Smooth muscle cell (in vitro differentiated cells): ENCODE measurements around the gene AR. TPM values are rescaled to one million over a fixed set of nuclear protein-coding genes. Genes with fewer than 3 reads are reported as not detected.

Experiments
- DNase-seq: peaks from one replicate; lab custom pipeline; 2025; ENCODE audit not compliant: unreplicated experiment; lab: John Stamatoyannopoulos, UW
- H2AFZ ChIP-seq: fragments of 200-600 bp; sonication (generic); 2 replicates; pipeline ENCODE4 v1.6.0; 2016; ENCODE audit warnings: antibody characterized with exemption, low read depth, mild to moderate bottlenecking
- H3F3A ChIP-seq: fragments of 200-600 bp; sonication (generic); 2 replicates; pipeline ENCODE4 v1.6.0; 2017; ENCODE audit warnings: antibody characterized with exemption, low read depth
- H3K27ac ChIP-seq: fragments of 200-600 bp; sonication (generic); 2 replicates; pipeline ENCODE4 v1.5.1; 2016; ENCODE audit warnings: low read depth, mild to moderate bottlenecking
- H3K27me3 ChIP-seq: fragments of 200-600 bp; sonication (generic); 2 replicates; pipeline ENCODE4 v1.6.1; 2016; ENCODE audit warnings: low read depth, mild to moderate bottlenecking
- H3K36me3 ChIP-seq: fragments of 200-600 bp; sonication (generic); 2 replicates; pipeline ENCODE4 v1.5.1; 2016; ENCODE audit warnings: low read depth
- H3K4me1 ChIP-seq: fragments of 200-600 bp; sonication (generic); 2 replicates; pipeline ENCODE4 v1.5.1; 2016; ENCODE audit warnings: low read depth
- H3K4me2 ChIP-seq: fragments of 200-600 bp; sonication (generic); 2 replicates; pipeline ENCODE4 v1.6.0; 2016; ENCODE audit warnings: mild to moderate bottlenecking
- H3K4me3 ChIP-seq: fragments of 200-600 bp; sonication (generic); 2 replicates; pipeline ENCODE4 v1.5.1; 2016; ENCODE audit warnings: mild to moderate bottlenecking
- H3K79me2 ChIP-seq: fragments of 200-600 bp; sonication (generic); 2 replicates; pipeline ENCODE4 v1.6.0; 2016; ENCODE audit warnings: low read depth, mild to moderate bottlenecking
- H3K9ac ChIP-seq: fragments of 200-600 bp; sonication (generic); 2 replicates; pipeline ENCODE4 v1.6.0; 2016; ENCODE audit warnings: low read depth
- H3K9me3 ChIP-seq: fragments of 200-600 bp; sonication (generic); replicated peaks from 2 replicates; pipeline ENCODE4 v1.5.1; 2016; ENCODE audit warnings: low read depth
- H4K20me1 ChIP-seq: fragments of 200-600 bp; sonication (generic); 2 replicates; pipeline ENCODE4 v1.6.0; 2016; ENCODE audit warnings: low read depth
- CTCF ChIP-seq: fragments of 200-600 bp; sonication (generic); IDR thresholded peaks from 2 replicates; pipeline ENCODE4 v1.5.1; 2017; ENCODE audit warnings: borderline replicate concordance, mild to moderate bottlenecking, antibody characterized with exemption; ENCODE audit not compliant: insufficient read depth, poor library complexity, severe bottlenecking
- WGBS: methylation state at CpG from one replicate; pipeline ENCODE4 v1.1.7; 2016; ENCODE audit warnings: low lambda C conversion rate; 5-methylcytosine and 5-hydroxymethylcytosine counted together
- polyA plus RNA-seq: library from polyadenylated mRNA; unstranded; fragments of >200 nt; fragmentation: Nextera tagmentation; extraction: Ambion mirVana; gene quantifications from 2 replicates; pipeline ENCODE4 v1.2.1, GENCODE V29; 2016
- total RNA-seq: library from RNA; depleted of rRNA; stranded (reverse); fragments of >200 nt; gene quantifications from 2 replicates; pipeline ENCODE4 v1.2.3, GENCODE V29; 2014

AR gene
- total and polyA plus RNA-seq, 2 experiments from 2014 or later, result 0.72 to 2.4 TPM

DNA sequence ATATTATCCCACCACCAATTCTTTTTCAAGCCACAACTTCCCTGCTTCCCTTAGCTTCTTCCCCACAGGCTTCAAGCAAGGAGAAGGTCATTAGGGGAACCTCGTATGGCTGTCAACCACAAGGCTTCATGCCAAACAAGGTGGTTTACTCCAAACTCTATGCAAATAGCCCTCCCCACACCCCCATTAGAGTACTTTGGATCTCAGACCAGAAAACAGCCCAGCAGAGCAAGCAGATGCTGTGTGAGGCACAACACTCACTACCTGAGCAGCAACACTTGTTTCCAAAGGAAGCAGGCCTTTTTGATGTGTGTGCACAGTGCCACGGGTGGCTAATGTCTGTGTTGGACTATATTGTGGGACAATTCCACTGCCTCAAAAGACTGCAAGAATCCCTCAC is 189.0 kb downstream of the AR start:
- Histone ChIP-seq H4K20me1 (no peaks in the 10 kb centered on the region), H3K27me3 (no peaks in the 10 kb centered on the region), H3K36me3 (no peaks in the 10 kb centered on the region), H3K4me2 (no peak overlapping the region), H3K4me3 (no peak overlapping the region), H2AFZ (no peak overlapping the region), H3K9me3 (peaks cover 5% of the 10 kb centered on the region), H3K4me1 (no peaks in the 10 kb centered on the region), H3F3A (no peaks in the 10 kb centered on the region), H3K79me2 (no peaks in the 10 kb centered on the region), H3K27ac (no peak overlapping the region), H3K9ac (no peak overlapping the region)
- 63% methylated on average over 2 of the region's 2 CpGs for WGBS
- no peak for TF ChIP-seq CTCF
- no peak for DNase-seq

DNA sequence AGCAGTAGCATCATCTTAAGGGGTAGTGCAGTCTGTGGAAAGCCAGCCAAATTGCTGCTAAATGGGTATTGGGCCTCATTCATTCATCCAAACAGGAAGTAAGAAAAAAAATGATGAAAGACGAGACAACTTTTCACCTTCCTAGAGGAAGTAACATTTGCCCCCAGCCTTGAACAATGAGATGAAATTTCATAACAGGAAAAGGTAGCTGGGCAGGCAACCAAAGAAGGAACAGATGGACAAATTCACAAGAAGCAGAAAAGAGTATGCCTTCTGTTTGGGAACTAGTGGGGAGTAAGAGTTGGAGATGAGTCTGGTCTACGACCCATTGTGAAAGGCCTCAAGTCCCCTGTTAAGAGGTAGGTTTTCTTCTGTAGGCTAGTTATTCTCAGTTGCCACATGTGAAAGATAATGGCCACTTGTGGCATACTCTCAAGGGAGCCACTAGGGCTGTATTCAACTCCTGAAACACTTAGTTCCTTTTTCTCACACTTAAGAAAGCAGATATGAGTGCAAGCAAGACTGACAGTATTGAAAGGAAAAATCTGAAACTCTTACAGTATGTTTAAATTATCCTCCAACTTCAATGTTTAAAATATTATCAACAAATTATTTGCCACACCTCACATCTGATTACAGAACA is 190.4 kb downstream of the AR start:
- no peak overlapping the region for H3K27ac ChIP-seq

DNA sequence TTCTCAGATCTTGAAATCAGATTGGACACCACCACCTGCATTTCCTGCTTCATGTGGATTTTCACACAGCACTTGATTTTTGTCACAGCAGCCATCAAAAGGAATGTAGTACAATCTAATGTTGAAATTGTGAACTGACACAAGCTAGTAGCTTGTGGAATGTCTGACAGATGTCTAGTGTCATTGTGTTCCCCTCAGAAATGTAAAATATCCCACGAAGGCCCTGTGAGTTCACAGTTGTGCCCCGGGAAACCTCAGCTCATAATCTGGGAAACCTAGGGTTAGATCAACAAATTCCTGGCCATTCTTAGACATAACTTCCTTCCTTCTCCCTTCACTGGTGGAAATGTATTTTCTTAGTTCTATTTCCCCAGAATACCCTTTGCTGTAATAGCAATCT is 205.7 kb downstream of the AR start:
- H3F3A ChIP-seq, result no peaks in the 10 kb centered on the region
- H3K4me1 ChIP-seq, result no peaks in the 10 kb centered on the region
- no peaks in the 10 kb centered on the region for H3K79me2 ChIP-seq
- H2AFZ ChIP-seq, result no peak overlapping the region
- no peak for TF ChIP-seq CTCF
- H3K4me2 ChIP-seq, result no peak overlapping the region
- H3K4me3 ChIP-seq, result no peak overlapping the region
- H3K9me3 ChIP-seq, result no peaks in the 10 kb centered on the region
- H3K27me3 ChIP-seq, result no peaks in the 10 kb centered on the region
- DNase-seq, result no peak
- H3K27ac ChIP-seq, result no peak overlapping the region
- 40% methylated on average over 2 of the region's 2 CpGs for WGBS
- no peak overlapping the region for H3K9ac ChIP-seq
- H4K20me1 ChIP-seq, result no peaks in the 10 kb centered on the region
- H3K36me3 ChIP-seq, result no peaks in the 10 kb centered on the region

More for the DNA sequence above, 190.4 kb downstream of the AR start:
- Histone ChIP-seq H3K27me3 (no peaks in the 10 kb centered on the region), H3K4me2 (no peak overlapping the region), H3K9ac (no peak overlapping the region), H3F3A (no peaks in the 10 kb centered on the region), H4K20me1 (no peaks in the 10 kb centered on the region), H3K9me3 (peaks cover 5% of the 10 kb centered on the region), H3K4me3 (no peak overlapping the region), H3K4me1 (no peaks in the 10 kb centered on the region), H2AFZ (no peak overlapping the region), H3K36me3 (no peaks in the 10 kb centered on the region), H3K79me2 (no peaks in the 10 kb centered on the region)
- 81% methylated on average over 2 of the region's 2 CpGs for WGBS
- no peak for DNase-seq
- TF ChIP-seq CTCF, result no peak

DNA sequence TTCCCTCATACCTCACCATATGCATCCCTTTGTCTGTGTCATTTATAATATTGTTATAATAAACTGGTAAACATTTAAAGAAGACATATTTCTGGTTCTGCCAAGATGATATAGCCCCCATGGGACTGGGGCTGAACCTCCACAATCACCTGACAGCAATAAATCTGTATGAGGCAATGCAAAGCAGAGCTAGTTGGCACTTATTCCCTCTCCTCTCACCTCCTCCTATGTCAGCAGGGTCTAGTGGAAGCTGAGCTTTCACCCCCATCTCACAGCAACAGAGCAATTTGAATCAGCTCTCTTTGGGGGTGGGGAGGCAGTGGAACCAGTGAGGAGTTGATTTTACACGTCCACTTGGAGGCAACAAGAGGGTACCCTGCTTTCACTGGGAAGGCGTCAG is 206.9 kb downstream of the AR start:
- Histone ChIP-seq H3K4me1 (no peaks in the 10 kb centered on the region), H2AFZ (no peak overlapping the region), H3K36me3 (no peaks in the 10 kb centered on the region), H4K20me1 (no peaks in the 10 kb centered on the region), H3F3A (no peaks in the 10 kb centered on the region), H3K27me3 (no peaks in the 10 kb centered on the region), H3K4me2 (no peak overlapping the region), H3K9me3 (no peaks in the 10 kb centered on the region), H3K9ac (no peak overlapping the region), H3K79me2 (no peaks in the 10 kb centered on the region), H3K27ac (no peak overlapping the region), H3K4me3 (no peak overlapping the region)
- 42% methylated on average over 2 of the region's 2 CpGs for WGBS
- TF ChIP-seq CTCF, result no peak
- no peak for DNase-seq
